ENCODE measurements around the gene PAK1.

DNA sequence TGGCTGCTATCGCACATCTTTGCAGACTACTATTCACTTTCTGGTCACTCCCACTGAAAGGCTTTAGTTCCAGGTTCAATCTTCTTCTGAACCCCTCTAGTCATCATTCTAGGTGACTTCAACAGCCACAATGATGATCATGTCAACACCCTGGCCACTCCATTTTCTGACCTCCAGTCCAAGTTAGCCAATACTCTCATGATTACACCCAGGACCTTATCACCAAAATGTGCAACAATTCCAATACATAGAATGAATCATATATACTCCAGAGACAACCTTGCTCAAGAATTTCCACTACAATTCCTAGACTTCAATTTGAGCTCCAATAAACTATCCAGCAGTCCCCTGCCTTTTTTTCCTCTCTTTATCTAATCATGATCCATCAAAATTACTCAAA lies 70.7 kb downstream of the PAK1 start:
- TF ChIP-seq EZH2 (IDR thresholded peaks at IDR 0.05; ENCODE audit: low read length, missing control alignments), result no peak
- TF ChIP-seq, protein P1, sequence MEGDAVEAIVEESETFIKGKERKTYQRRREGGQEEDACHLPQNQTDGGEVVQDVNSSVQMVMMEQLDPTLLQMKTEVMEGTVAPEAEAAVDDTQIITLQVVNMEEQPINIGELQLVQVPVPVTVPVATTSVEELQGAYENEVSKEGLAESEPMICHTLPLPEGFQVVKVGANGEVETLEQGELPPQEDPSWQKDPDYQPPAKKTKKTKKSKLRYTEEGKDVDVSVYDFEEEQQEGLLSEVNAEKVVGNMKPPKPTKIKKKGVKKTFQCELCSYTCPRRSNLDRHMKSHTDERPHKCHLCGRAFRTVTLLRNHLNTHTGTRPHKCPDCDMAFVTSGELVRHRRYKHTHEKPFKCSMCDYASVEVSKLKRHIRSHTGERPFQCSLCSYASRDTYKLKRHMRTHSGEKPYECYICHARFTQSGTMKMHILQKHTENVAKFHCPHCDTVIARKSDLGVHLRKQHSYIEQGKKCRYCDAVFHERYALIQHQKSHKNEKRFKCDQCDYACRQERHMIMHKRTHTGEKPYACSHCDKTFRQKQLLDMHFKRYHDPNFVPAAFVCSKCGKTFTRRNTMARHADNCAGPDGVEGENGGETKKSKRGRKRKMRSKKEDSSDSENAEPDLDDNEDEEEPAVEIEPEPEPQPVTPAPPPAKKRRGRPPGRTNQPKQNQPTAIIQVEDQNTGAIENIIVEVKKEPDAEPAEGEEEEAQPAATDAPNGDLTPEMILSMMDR (conservative IDR thresholded peaks at IDR 0.05 in 1 of 2, IDR thresholded peaks at IDR 0.05 in 1 of 2; ENCODE audit: low read depth in 1 of 2, low read length in 2 of 2), result no peak
